ENCODE measurements around the gene SIDT2.
A peak's percentile ranks its signal among the peaks of the same experiment; 100 is the strongest.

Gene SIDT2

DNA sequence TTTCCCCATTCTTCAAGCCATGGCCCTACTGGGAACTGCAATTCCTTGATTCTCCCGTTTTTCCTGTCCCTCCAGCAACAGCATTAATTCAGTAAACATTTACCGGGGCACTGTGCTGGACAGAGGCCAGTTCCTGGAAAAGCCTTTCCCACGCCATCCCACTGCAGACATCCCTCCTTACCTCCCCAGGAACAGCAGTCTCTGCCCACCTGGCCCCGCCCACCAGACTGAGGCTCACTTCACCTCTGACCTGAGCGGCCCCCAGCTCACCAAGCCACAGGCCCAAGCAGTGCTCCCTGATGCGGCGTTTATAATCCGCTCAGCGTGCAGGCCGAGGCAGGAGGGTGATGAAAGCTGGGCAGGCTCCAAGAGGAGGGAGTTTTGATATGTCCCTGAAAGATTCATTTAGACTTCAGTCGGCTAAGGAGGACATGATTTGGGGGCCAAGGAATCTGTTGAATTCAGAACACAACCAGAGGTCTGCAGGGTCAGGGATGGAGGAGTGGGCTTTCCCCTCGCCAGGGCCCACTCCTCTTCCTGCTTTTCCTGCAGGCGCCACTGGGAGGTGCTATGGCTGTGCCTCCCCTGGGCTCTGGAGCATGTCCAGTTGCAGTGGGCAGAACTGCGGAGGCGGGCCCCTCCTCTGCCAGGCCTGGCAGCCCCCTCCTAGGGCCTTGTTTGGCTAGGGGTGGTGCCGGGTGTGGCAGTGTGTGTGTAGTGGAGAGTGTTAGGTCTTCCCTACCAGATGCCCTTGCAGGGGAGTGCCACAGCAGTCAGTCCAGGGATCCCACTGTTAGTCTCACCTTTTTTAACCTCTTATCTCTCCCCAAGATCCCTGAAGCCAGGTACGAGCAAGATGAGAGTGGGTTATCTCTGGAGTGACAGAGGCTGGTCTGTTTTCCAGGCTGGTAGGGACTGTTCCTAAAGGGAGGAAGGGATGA lies 19.2 kb downstream of the SIDT2 start:
- DNase-seq (ENCODE audit: low spot score in 2 of 2): no peak
- peak overlapping the region; percentile 35 for H3K27ac Mint-ChIP-seq (ENCODE audit: low read depth)

DNA sequence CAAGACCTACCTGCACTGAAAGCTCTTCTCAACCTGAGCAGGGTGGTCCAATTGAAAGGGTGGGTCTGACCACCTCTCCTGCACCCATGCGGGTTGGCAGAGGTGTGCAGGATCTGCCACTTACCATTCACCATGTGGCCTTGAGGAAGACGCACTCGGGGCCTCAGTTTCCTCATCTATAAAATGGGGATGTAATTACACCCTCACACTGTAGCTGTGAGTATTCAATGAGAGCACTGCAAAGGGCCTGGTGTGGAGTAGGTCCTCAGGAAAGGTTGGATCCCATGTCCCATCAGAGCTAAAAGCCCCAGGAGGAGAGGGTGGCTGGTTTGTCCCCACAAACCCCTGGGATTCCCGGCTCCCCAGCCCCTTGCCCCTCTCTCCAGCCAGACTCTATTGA lies 20.1 kb downstream of the SIDT2 start:
- no peak for ATAC-seq (replicated peaks; ENCODE audit: extremely low read depth, poor library complexity, severe bottlenecking)
- Mint-ChIP-seq H3K27ac (ENCODE audit: low read depth) (no peak overlapping the region), H3K4me1 (peaks cover 20% of the 10 kb centered on the region), H3K27me3 (no peaks in the 10 kb centered on the region), H3K36me3 (ENCODE audit: insufficient read depth) (peaks cover 24% of the 10 kb centered on the region), H3K4me3 (no peak overlapping the region), H3K9me3 (no peaks in the 10 kb centered on the region)
- DNase-seq (ENCODE audit: low spot score in 2 of 2): no peak

More for the DNA sequence above, 19.2 kb downstream of the SIDT2 start:
- H3K9me3 Mint-ChIP-seq: no peaks in the 10 kb centered on the region
- no peak for ATAC-seq (replicated peaks; ENCODE audit: extremely low read depth, poor library complexity, severe bottlenecking)
- H3K4me1 Mint-ChIP-seq: peaks cover 14% of the 10 kb centered on the region
- H3K36me3 Mint-ChIP-seq (ENCODE audit: insufficient read depth): peaks cover 23% of the 10 kb centered on the region
- no peaks in the 10 kb centered on the region for H3K27me3 Mint-ChIP-seq
- no peak overlapping the region for H3K4me3 Mint-ChIP-seq

DNA sequence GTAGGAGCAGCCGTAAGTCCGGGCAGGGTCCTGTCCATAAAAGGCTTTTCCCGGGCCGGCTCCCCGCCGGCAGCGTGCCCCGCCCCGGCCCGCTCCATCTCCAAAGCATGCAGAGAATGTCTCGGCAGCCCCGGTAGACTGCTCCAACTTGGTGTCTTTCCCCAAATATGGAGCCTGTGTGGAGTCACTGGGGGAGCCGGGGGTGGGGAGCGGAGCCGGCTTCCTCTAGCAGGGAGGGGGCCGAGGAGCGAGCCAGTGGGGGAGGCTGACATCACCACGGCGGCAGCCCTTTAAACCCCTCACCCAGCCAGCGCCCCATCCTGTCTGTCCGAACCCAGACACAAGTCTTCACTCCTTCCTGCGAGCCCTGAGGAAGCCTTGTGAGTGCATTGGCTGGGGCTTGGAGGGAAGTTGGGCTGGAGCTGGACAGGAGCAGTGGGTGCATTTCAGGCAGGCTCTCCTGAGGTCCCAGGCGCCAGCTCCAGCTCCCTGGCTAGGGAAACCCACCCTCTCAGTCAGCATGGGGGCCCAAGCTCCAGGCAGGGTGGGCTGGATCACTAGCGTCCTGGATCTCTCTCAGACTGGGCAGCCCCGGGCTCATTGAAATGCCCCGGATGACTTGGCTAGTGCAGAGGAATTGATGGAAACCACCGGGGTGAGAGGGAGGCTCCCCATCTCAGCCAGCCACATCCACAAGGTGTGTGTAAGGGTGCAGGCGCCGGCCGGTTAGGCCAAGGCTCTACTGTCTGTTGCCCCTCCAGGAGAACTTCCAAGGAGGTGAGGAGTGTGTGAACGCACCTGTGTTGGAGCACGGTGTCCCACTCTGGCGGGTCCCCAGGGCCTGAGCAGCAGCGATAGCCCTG lies 20.7 kb downstream of the SIDT2 start, which contains the start of gene TAGLN:
Gene TAGLN, plus strand, starts transcription at position 318 of the 863 bp plus-strand sequence. CDS start 3,644 bp downstream, outside the sequence.
- Mint-ChIP-seq H3K36me3 (ENCODE audit: insufficient read depth) (peaks cover 29% of the 10 kb centered on the region), H3K27ac (ENCODE audit: low read depth) (peak within 1 kb of the TSS; percentile 67), H3K4me1 (peaks cover 24% of the 10 kb centered on the region), H3K9me3 (no peaks in the 10 kb centered on the region), H3K4me3 (no peak within 1 kb of the TSS), H3K27me3 (no peaks in the 10 kb centered on the region)
- ATAC-seq (replicated peaks; ENCODE audit: extremely low read depth, poor library complexity, severe bottlenecking): no peak
- DNase-seq (ENCODE audit: low spot score in 2 of 2): no peak

DNA sequence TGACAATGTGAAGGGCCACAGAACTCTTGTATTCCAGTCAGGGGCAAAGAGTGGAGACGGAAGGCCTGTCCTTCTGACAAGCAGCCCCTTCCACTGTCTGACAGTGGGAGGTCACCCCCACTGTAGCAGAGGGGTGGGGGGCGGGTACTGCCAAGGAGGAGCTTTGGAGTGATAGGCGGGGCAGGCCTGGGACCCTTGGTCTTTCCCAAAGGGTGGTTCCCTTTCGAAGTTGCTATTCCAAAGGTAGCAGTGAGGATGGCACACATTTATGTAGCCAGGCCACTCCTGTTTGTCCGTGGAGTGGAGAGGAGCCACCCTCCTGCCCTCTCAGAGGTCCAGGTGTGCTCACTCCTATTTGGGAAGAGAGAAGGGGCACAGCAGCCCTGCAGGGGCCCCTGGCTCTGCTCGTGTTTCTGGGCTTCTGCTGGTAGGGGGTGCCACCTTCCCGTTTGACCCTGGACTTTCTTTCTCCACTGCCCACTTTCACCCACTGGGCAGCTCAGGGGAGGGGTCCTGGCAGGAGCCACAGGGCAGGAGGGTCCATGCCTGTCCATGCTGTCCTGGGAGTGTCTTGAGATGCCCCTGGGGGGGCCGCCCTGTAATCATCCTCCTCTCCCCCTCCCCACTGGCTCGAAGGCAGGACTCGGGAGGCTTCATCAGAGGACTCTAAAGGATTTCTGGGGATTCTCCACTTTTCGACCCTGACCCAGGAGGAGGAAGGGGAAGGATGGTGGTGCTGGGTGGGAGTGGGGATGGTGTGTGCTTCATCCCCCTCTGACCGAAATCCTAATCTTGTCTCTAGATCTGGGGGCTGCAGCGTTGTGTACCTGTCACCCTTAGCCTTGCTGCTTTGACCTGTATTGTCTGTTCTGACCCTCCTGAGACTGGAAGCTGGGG lies 21.6 kb downstream of the SIDT2 start:
- DNase-seq (ENCODE audit: low spot score in 2 of 2) (no peak), ATAC-seq (replicated peaks; ENCODE audit: extremely low read depth, poor library complexity, severe bottlenecking) (no peak)
- Mint-ChIP-seq H3K27ac (ENCODE audit: low read depth) (peak overlapping the region; percentile 67), H3K4me1 (peaks cover 24% of the 10 kb centered on the region), H3K9me3 (no peaks in the 10 kb centered on the region), H3K36me3 (ENCODE audit: insufficient read depth) (peaks cover 35% of the 10 kb centered on the region), H3K4me3 (no peak overlapping the region), H3K27me3 (no peaks in the 10 kb centered on the region)

DNA sequence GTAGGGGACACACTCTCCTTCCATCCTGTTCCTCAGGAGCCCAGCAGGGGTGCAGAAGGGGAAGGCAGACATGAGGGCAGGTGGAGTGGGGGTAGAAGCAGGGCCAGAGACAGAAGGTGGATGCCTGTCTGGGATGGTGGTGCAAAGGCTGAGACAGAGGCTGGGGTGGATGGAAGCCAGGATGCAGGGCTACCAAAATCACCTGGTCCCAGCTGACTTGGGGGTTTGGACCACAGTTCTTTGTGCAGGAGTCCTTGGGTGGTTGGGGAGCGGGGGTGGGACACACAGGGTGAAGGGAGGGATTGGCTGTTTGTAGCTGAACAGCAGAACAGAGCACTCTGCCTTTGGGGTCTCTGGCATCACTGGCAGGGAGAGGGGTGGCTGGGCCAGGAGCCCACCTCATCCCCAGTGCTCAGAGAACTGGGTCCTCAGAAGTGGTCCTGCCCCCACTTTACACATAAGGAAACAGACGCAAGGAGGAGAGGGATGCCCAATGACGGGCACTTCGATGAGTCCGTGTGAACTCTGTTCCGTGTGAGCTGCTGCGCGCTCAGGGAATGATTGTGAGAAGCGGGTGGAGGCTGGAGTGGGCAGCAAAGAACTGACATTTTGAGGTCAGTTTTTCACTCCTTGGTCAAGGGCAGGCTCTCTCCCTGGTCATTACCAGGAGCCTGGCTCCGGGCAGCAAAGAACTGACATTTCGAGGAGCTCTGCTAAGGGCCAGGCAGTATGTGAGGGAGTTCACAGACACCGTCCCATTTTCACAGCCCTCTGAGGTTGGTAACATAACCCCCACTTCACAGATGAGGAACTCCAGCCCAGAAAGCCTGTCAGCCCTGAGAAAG lies 22.5 kb downstream of the SIDT2 start:
- Mint-ChIP-seq H3K4me3 (no peak overlapping the region), H3K36me3 (ENCODE audit: insufficient read depth) (peaks cover 40% of the 10 kb centered on the region), H3K27me3 (no peaks in the 10 kb centered on the region), H3K9me3 (no peaks in the 10 kb centered on the region), H3K4me1 (peaks cover 24% of the 10 kb centered on the region), H3K27ac (ENCODE audit: low read depth) (peak overlapping the region; percentile 67)
- DNase-seq (ENCODE audit: low spot score in 2 of 2) (no peak), ATAC-seq (replicated peaks; ENCODE audit: extremely low read depth, poor library complexity, severe bottlenecking) (no peak)

DNA sequence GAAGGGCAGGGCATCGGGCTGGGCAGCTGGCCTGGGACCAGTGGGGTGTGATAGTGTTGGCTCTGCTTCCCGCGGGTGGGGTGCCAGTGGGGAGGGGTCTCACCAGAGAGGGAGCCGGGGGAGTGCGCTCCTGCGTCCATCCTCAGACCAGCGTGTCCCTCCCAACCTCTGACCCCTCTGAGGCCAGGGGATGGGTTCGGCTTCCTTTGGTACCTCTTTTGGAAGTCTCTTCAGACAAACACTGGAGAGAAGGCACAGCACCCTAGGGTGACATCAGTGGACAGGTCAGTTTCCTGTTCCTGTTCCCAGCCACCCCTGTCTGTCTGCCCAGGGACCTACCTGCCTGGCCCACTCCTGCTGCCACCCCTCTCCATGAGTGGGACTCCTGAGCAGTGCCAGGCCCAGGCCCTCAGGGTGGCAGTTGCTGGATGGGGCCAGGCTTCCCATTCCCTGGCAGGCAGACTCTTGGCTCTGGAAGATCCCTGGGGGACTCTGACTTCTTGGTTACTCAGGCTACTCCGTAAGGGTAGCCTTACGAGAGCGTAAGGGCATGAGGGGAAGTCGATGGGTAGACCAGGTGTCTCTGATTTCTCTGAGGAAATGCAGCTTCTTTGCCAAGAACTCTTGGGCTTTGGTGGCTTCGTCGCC lies 23.2 kb downstream of the SIDT2 start:
- Mint-ChIP-seq H3K27ac (ENCODE audit: low read depth) (no peak overlapping the region), H3K36me3 (ENCODE audit: insufficient read depth) (peaks cover 40% of the 10 kb centered on the region), H3K4me1 (peaks cover 24% of the 10 kb centered on the region), H3K27me3 (no peaks in the 10 kb centered on the region), H3K4me3 (no peak overlapping the region), H3K9me3 (no peaks in the 10 kb centered on the region)
- ATAC-seq (replicated peaks; ENCODE audit: extremely low read depth, poor library complexity, severe bottlenecking) (no peak), DNase-seq (ENCODE audit: low spot score in 2 of 2) (no peak)

DNA sequence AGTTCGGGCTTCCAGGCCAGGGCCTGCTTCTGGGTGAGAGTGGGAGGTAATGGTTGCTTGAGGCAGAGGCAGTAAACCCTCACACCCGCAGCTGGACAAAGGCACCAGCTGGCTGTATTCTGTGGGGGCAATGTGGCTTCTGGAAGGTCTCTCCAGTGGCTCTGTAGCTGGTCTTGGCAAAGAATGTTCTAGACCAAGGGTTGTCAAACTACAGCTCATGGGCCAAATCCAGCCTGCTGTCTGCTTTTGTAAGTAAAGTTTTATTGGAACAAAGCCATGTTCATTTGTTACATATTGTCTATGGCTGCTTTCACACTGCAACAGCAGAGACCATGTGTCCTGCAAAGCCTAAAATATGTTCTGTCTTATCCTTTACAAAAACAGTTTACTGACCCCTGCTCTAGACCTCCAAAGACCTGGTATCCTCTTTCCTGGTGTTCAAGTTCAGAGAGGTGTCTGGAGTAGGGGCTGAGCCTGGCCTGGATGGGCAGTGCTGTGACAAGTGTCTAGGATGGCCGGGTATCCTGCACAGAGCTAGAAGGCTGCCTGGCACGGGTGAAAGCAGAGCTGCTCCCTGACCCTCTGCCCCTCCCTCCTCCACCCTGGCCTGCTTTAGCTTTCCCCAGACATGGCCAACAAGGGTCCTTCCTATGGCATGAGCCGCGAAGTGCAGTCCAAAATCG lies 24.0 kb downstream of the SIDT2 start:
- H3K27ac Mint-ChIP-seq (ENCODE audit: low read depth): no peak overlapping the region
- H3K27me3 Mint-ChIP-seq: no peaks in the 10 kb centered on the region
- no peak overlapping the region for H3K4me3 Mint-ChIP-seq
- H3K36me3 Mint-ChIP-seq (ENCODE audit: insufficient read depth): peaks cover 37% of the 10 kb centered on the region
- DNase-seq (ENCODE audit: low spot score in 2 of 2) (no peak), ATAC-seq (replicated peaks; ENCODE audit: extremely low read depth, poor library complexity, severe bottlenecking) (no peak)
- peaks cover 21% of the 10 kb centered on the region for H3K4me1 Mint-ChIP-seq
- no peaks in the 10 kb centered on the region for H3K9me3 Mint-ChIP-seq

DNA sequence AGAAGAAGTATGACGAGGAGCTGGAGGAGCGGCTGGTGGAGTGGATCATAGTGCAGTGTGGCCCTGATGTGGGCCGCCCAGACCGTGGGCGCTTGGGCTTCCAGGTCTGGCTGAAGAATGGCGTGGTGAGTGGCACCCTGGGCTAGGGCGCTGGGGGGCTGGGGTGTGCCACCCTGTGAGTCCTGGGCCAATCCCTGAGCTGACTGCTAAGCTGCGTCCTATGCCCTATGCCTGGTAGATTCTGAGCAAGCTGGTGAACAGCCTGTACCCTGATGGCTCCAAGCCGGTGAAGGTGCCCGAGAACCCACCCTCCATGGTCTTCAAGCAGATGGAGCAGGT lies 24.5 kb downstream of the SIDT2 start:
- ATAC-seq (replicated peaks; ENCODE audit: extremely low read depth, poor library complexity, severe bottlenecking) (no peak), DNase-seq (ENCODE audit: low spot score in 2 of 2) (no peak)
- Mint-ChIP-seq H3K36me3 (ENCODE audit: insufficient read depth) (peaks cover 37% of the 10 kb centered on the region), H3K4me3 (no peak overlapping the region), H3K27me3 (no peaks in the 10 kb centered on the region), H3K9me3 (no peaks in the 10 kb centered on the region), H3K4me1 (peaks cover 18% of the 10 kb centered on the region), H3K27ac (ENCODE audit: low read depth) (no peak overlapping the region)

DNA sequence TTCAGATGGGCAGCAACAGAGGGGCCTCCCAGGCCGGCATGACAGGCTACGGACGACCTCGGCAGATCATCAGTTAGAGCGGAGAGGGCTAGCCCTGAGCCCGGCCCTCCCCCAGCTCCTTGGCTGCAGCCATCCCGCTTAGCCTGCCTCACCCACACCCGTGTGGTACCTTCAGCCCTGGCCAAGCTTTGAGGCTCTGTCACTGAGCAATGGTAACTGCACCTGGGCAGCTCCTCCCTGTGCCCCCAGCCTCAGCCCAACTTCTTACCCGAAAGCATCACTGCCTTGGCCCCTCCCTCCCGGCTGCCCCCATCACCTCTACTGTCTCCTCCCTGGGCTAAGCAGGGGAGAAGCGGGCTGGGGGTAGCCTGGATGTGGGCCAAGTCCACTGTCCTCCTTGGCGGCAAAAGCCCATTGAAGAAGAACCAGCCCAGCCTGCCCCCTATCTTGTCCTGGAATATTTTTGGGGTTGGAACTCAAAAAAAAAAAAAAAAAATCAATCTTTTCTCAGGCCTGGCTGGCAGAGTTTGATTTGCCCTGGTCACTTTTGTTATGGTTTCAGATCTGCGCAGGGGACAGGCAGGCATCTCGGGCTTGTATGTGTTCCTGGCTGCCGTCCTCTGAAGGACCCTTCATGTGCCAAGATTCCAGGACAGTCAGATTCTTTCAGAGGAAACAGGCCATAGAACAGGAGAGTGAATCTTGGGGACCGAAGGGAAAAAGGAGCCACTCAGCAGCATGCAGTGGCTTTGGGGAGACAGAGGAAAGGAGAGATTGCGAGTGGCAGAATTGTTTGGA lies 25.9 kb downstream of the SIDT2 start:
- Mint-ChIP-seq H3K4me1 (peaks cover 18% of the 10 kb centered on the region), H3K36me3 (ENCODE audit: insufficient read depth) (peaks cover 30% of the 10 kb centered on the region), H3K27me3 (no peaks in the 10 kb centered on the region), H3K9me3 (no peaks in the 10 kb centered on the region), H3K4me3 (no peak overlapping the region), H3K27ac (ENCODE audit: low read depth) (peak overlapping the region; percentile 83)
- DNase-seq (ENCODE audit: low spot score in 2 of 2) (no peak), ATAC-seq (replicated peaks; ENCODE audit: extremely low read depth, poor library complexity, severe bottlenecking) (no peak)

DNA sequence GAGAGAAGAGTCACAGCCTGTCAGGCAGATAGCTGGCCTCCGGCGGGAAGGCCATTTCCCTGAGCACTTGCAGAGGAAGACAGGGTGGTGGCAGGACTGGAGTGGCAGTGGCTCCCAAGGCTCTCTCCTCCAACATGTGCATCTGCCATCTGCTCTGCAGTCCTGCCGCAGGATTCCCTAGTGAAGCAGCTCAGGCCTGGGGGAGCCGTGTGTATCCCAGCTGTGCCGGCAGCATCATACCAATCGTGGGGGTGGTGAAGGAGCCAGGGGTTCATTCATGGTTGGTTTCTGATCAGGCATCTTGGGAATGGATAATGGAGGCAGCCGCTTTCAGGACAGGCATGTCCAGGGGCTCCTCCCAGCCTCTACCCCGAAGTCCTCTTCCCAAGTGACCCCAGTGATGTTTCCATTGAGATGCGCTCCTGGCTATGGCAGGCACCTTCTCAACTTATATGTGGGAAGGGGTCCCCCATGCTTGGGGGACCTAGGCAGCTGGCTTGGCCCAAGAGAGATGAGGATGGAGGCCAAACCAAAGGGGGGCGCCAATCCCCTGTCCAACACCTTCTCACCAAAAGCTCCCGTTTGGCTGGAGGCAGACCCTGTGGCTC lies 26.8 kb downstream of the SIDT2 start:
- DNase-seq (ENCODE audit: low spot score in 2 of 2): no peak
- no peak for ATAC-seq (replicated peaks; ENCODE audit: extremely low read depth, poor library complexity, severe bottlenecking)
- Mint-ChIP-seq H3K36me3 (ENCODE audit: insufficient read depth) (peaks cover 27% of the 10 kb centered on the region), H3K27me3 (no peaks in the 10 kb centered on the region), H3K4me1 (peaks cover 18% of the 10 kb centered on the region), H3K27ac (ENCODE audit: low read depth) (peak overlapping the region; percentile 83), H3K4me3 (no peak overlapping the region), H3K9me3 (no peaks in the 10 kb centered on the region)

Data from central memory CD8-positive, alpha-beta T cell (primary cell).